ENCODE results near the gene DTNBP1. TPM values are rescaled to one million over a fixed set of nuclear protein-coding genes. Genes with fewer than 3 reads are reported as not detected.

Gene DTNBP1
- polyA plus RNA-seq, 2 of the 4 experiments (the other 2 are of a cell fraction): 8.4 to 8.7 TPM

- no peak for DNase-seq (ENCODE audit: low read depth in 1 of 2, low spot score in 1 of 2)
- H3K27ac ChIP-seq: no peak overlapping the region
- no peaks in the 10 kb centered on the region for H3K9me3 ChIP-seq
- TF ChIP-seq CBX8 (IDR thresholded peaks at IDR 0.05) (no peak), PHF8 (IDR thresholded peaks at IDR 0.05; ENCODE audit: borderline replicate concordance, low read depth) (no peak), FOXS1 (CRISPR knock-in tag; IDR thresholded peaks at IDR 0.05) (no peak), SMC3 (IDR thresholded peaks at IDR 0.05) (no peak), KDM5A (IDR thresholded peaks at IDR 0.05) (no peak), RAD21 (conservative IDR thresholded peaks at IDR 0.05 in 1 of 2, IDR thresholded peaks at IDR 0.05 in 1 of 2) (no peak), NR3C1 (IDR thresholded peaks at IDR 0.05) (no peak), GATA3 (IDR thresholded peaks at IDR 0.05; ENCODE audit: borderline replicate concordance) (no peak), POLR2AphosphoS2 (conservative IDR thresholded peaks at IDR 0.05; ENCODE audit: low read length) (no peak), ZFP36 (IDR thresholded peaks at IDR 0.05; ENCODE audit: borderline replicate concordance, partially characterized antibody) (no peak), RNF2 (IDR thresholded peaks at IDR 0.05; ENCODE audit: borderline replicate concordance, low read depth) (no peak)
- peaks cover 10% of the 10 kb centered on the region for H3K4me1 ChIP-seq
- no peak overlapping the region for H3K4me3 ChIP-seq
- ChIA-PET POLR2A (no interaction called here), CTCF (interaction anchor here (1.3 kb wide), 1 partner anchor 67 kb away, joined by 3 read pairs; no protein-coding TSS in a partner anchor)
- ATAC-seq: no peak
- no peak for FAIRE-seq
- WGBS (ENCODE audit: missing lambda C conversion rate): 96% methylated on average over 2 of the region's 2 CpGs
- H3K4me2 ChIP-seq: no peak overlapping the region
These were observed 55.2 kb downstream of the DTNBP1 start for GRCh38 chr6:15607603-15608002.

DNA sequence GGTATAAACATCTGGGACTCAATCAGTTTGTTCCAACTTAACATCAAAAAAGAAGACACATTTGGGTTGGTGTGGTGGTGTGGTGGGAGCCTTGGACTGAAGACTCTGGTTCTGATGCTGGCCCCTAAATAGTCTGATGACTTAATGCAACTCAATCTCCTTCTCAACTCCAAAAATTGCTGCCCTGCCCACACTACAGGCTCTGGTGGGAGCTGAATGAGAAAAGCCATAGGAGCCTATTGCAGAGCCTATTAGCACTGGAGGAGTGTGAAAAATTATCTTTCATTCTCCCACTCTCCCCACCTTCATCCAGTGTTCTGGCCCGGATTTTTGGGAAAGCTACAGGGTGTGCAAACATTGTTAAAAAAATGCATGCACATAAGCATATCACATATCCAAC is 56.5 kb downstream of the DTNBP1 start:
- DNase-seq (ENCODE audit: low read depth in 1 of 2, low spot score in 1 of 2) (no peak), FAIRE-seq (no peak), ATAC-seq (no peak)
- 90% methylated on average over 1 of the region's 1 CpG for WGBS (ENCODE audit: missing lambda C conversion rate)
- Histone ChIP-seq H3K4me2 (no peak overlapping the region), H3K9me3 (no peaks in the 10 kb centered on the region), H3K27ac (no peak overlapping the region), H3K4me3 (no peak overlapping the region), H3K4me1 (peaks cover 10% of the 10 kb centered on the region)
- CTCF ChIA-PET: no interaction called here
- TF ChIP-seq MYC (IDR thresholded peaks at IDR 0.05; ENCODE audit: borderline replicate concordance, low read length): no peak
- POLR2A ChIA-PET: no interaction called here

DNA sequence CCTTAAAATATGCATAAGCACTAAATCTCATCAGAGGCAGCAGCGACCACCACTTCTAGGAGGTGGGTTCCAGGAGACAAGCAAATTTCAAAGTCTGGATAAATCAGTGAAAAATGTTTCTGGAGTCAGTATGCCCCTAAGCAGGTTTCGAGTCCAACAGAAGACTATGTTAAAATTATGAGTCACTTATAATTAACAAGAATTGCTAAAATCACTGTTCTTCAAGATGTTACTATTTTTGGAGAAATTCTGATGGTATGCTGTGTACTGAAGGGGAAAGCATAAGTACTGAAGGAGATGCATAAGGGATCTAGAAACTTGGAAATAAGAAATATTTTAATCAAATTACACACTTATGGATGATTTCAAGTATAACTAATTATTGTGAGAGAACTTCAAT is 58.0 kb downstream of the DTNBP1 start:
- peaks cover 10% of the 10 kb centered on the region for H3K4me1 ChIP-seq
- no peaks in the 10 kb centered on the region for H3K9me3 ChIP-seq
- no peak overlapping the region for H3K27ac ChIP-seq
- no peak overlapping the region for H3K4me2 ChIP-seq
- DNase-seq (ENCODE audit: low read depth in 1 of 2, low spot score in 1 of 2) (no peak), ATAC-seq (no peak), FAIRE-seq (no peak)
- ChIA-PET POLR2A (no interaction called here), CTCF (no interaction called here)
- WGBS (ENCODE audit: missing lambda C conversion rate): 93% methylated on average over 2 of the region's 2 CpGs
- TF ChIP-seq EP300 (IDR thresholded peaks at IDR 0.05) (no peak), JUNB (IDR thresholded peaks at IDR 0.05) (no peak), POLR2AphosphoS2 (conservative IDR thresholded peaks at IDR 0.05; ENCODE audit: low read length) (no peak)
- no peak overlapping the region for H3K4me3 ChIP-seq

DNA sequence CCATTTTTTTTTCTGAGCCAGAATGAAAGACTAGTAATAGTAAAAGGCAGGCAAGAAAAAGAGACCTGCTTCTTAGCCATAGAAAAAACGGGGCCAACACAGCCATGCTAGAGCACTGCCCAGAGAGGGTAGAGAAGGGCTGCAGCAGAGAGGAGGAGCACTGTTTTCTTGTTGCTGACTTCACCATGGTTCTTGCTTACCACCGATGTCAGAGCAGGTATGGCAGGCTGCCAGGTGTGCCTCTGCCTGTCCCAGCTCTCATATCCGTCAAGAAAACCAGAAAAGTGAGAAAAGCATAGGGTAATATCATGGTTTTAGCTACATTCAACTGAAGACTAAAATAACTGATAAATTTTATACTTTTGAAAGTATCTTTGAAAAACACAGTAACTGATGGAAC is 60.7 kb downstream of the DTNBP1 start:
- Histone ChIP-seq H3K4me1 (no peaks in the 10 kb centered on the region), H3K9me3 (no peaks in the 10 kb centered on the region), H3K4me2 (no peak overlapping the region), H3K4me3 (no peak overlapping the region), H3K27ac (no peak overlapping the region)
- 76% methylated on average over 3 of the region's 3 CpGs for WGBS (ENCODE audit: missing lambda C conversion rate)
- ChIA-PET CTCF (interaction anchor here (1.4 kb wide), 1 partner anchor 604 kb away, joined by 3 read pairs; no protein-coding TSS in a partner anchor), POLR2A (no interaction called here)
- FAIRE-seq: no peak
- TF ChIP-seq POLR2A (IDR thresholded peaks at IDR 0.05; ENCODE audit: low read length) (no peak), RAD21 (conservative IDR thresholded peaks at IDR 0.05 in 1 of 2, IDR thresholded peaks at IDR 0.05 in 1 of 2) (no peak), CBX2 (IDR thresholded peaks at IDR 0.05; ENCODE audit: borderline replicate concordance, low read depth) (no peak), ZC3H11A (IDR thresholded peaks at IDR 0.05) (no peak), EHMT2 (IDR thresholded peaks at IDR 0.05; ENCODE audit: low read depth) (no peak)
- no peak for ATAC-seq
- DNase-seq (ENCODE audit: low read depth in 1 of 2, low spot score in 1 of 2): no peak

DNA sequence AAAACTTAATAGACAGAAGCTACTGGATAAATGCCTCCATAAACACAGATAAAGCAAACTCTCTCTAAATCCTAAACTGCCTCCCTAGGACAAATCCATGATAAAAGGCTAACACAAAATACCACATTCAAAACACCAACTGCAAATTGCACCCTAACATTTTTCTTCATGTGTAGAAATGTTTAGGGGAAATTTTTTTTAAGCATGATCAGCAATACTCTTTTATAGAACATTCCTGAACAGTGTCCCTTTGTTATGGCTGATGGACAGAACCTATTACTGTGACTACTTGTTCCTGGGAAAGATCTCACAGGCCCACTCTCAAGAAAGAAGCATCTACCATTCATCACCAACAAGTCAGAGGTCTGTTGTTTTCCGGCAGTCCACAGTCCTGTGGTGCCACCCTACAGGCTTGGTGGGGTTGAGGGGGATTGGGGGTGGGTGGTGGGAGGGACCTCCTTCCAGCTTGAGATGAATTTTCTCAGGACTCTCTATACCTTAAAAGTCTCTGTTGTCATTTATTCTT is 64.5 kb downstream of the DTNBP1 start:
- H3K27ac ChIP-seq: no peak overlapping the region
- POLR2A ChIA-PET: no interaction called here
- ATAC-seq (no peak), FAIRE-seq (no peak), DNase-seq (ENCODE audit: low read depth in 1 of 2, low spot score in 1 of 2) (no peak)
- H3K4me3 ChIP-seq: no peak overlapping the region
- no peak overlapping the region for H3K4me2 ChIP-seq
- no peaks in the 10 kb centered on the region for H3K9me3 ChIP-seq
- no CpG with 5 or more reads among the region's 1 CpG for WGBS (ENCODE audit: missing lambda C conversion rate)
- no peaks in the 10 kb centered on the region for H3K4me1 ChIP-seq
- CTCF ChIA-PET: no interaction called here
- TF ChIP-seq HEYL (CRISPR knock-in tag; IDR thresholded peaks at IDR 0.05) (no peak), POLR2AphosphoS2 (conservative IDR thresholded peaks at IDR 0.05; ENCODE audit: low read length) (no peak), PBX3 (IDR thresholded peaks at IDR 0.05) (no peak), TP53 (CRISPR knock-in tag; IDR thresholded peaks at IDR 0.05) (no peak), FOSL2 (IDR thresholded peaks at IDR 0.05) (no peak), FOSL2 (CRISPR knock-in tag; IDR thresholded peaks at IDR 0.05) (no peak), CBX8 (IDR thresholded peaks at IDR 0.05) (no peak), CBX2 (IDR thresholded peaks at IDR 0.05; ENCODE audit: borderline replicate concordance, low read depth) (no peak), HDAC2 (IDR thresholded peaks at IDR 0.05) (no peak), NPAS2 (CRISPR knock-in tag; IDR thresholded peaks at IDR 0.05; ENCODE audit: borderline replicate concordance) (no peak), MYC (IDR thresholded peaks at IDR 0.05; ENCODE audit: borderline replicate concordance, low read length) (no peak), NR3C1 (IDR thresholded peaks at IDR 0.05) (no peak), FOSB (CRISPR knock-in tag; IDR thresholded peaks at IDR 0.05) (no peak)
- TF ChIP-seq, protein P1, sequence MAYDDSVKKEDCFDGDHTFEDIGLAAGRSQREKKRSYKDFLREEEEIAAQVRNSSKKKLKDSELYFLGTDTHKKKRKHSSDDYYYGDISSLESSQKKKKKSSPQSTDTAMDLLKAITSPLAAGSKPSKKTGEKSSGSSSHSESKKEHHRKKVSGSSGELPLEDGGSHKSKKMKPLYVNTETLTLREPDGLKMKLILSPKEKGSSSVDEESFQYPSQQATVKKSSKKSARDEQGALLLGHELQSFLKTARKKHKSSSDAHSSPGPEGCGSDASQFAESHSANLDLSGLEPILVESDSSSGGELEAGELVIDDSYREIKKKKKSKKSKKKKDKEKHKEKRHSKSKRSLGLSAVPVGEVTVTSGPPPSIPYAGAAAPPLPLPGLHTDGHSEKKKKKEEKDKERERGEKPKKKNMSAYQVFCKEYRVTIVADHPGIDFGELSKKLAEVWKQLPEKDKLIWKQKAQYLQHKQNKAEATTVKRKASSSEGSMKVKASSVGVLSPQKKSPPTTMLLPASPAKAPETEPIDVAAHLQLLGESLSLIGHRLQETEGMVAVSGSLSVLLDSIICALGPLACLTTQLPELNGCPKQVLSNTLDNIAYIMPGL (CRISPR knock-in tag; IDR thresholded peaks at IDR 0.05; ENCODE audit: borderline replicate concordance): no peak
